Left lobe of liver (tissue), 2 donors: Measurements from ENCODE around the gene OR51A7. TPM values are rescaled to one million over a fixed set of nuclear protein-coding genes. Genes with fewer than 3 reads are reported as not detected.
"Not testable (repeated sequence)": the region's sequence is repeated elsewhere in the genome, so short reads cannot be mapped to it uniquely, and the experiment has no call there.

ENCODE experiments used
- ATAC-seq: fragments of 200-7000 bp; cut with Tn5 transposase; one replicate; pipeline ENCODE4 v1.9.1; 2020; ENCODE audit warnings: mild to moderate bottlenecking, moderate library complexity
- DNase-seq: peaks from one replicate; pipeline ENCODE4 v3.0.0-alpha.2; 2020; ENCODE audit warnings: low spot score
- total RNA-seq: library from RNA; stranded (reverse); gene quantifications from one replicate; pipeline ENCODE4 v1.2.1, GENCODE V29; 2021
- donor health status: DM: no; HTN: no; CAD: no; lungs with moderate emphysema.
- donor health status: DM: no; HTN: yes; CAD: no.

The OR51A7 gene, protein sequence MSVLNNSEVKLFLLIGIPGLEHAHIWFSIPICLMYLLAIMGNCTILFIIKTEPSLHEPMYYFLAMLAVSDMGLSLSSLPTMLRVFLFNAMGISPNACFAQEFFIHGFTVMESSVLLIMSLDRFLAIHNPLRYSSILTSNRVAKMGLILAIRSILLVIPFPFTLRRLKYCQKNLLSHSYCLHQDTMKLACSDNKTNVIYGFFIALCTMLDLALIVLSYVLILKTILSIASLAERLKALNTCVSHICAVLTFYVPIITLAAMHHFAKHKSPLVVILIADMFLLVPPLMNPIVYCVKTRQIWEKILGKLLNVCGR
- not detected for total RNA-seq

DNA sequence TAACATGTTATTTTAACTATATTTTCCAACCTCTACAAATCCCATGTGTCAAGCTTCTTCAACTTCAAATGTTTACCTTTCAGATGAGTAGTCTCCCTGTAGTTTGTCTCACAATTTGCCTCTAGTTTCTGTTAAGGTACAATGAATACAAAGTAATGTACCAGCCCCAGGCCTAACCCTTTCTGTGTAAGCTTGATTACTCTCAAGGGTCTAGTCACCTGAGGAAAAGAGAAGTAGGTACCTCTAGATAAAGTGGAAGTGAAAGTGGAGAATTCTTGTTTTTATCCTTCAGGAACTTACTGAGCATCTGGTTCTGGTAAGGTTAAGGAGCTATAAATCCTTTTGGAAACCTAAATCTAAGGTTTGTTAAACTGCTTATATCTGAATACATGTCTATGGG lies at the start of gene OR51A7:
TSS of gene OR51A7 (plus strand) at position 300 of the 400 bp plus-strand sequence. CDS start 3,587 bp downstream, outside the sequence.
- no peak for DNase-seq
- ATAC-seq: no peak

DNA sequence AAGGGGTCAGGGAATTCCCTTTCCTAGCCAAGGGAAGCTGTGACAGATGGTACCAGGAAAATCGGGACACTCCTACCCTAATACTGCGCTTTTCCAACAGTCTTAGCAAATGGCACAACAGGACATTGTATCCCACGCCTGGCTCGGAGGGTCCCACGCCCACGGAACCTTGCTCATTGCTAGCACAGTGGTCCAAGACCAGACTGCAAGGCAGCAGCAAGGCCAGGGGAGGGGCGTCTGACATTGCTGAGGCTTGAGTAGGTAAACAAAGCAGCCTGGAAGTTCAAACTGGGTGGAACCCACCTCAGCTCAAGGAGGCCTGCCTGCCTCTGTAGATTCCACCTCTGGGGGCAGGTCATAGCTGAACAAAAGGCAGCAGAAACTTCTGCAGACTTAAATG lies 49.3 kb upstream of the OR51A7 start:
- not testable (repeated sequence) for DNase-seq, ATAC-seq

DNA sequence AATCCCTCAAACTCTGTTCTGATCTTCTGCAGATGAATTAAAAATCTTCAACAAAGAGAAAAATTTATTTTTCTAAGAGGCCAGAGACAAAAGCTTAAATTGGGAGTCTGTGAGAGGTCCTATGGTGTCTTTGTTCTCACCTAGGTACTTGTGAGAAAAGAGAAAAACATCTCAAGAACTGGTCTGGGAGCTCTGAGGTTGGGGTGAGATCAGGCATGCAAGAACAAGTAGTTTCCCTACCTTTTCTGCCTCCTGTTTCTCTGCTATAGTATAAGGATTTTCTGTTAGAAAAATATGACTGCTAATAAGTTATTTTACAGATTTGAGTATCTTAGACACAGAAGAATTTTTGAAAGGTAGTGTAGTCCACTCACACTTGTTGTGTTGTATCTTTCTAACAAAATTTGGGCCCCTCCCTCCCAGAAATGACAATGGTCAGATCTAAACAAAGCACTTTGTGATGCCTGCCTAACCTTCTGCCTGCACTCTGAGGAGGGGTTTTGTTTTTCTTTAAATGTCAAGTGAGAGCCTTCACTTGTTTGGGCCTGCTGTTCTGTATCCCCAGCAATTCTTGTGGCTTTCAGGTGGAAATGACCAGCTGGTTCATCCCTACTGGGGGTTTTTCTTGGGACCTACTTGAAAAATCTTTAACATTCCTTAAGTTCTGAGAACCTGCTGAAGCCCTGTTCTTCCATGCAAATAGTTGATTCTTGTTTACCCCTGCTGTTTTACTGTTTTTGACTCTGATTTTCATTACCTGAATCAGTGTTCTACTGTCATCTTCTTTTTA lies 40.9 kb upstream of the OR51A7 start:
- no peak for DNase-seq
- ATAC-seq: no peak

DNA sequence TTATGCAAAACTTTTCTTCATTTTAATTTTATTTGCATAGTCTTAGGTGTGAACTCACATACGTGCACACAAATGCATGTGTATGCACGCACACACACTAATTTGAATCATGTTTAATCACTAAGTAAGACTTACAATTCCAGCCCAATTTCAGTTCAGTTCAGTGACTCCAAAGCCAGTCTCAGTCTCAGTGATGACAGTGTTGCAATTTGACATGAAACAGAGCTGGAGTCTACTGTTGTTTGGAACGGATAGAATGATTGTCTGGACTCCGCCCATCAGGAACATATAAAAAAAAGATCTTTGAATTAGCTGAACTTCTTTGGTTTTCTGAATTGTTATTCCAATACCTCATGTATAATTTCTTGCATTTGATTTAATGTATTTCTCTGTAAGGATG lies 39.7 kb upstream of the OR51A7 start:
- ATAC-seq: no peak
- DNase-seq: no peak

DNA sequence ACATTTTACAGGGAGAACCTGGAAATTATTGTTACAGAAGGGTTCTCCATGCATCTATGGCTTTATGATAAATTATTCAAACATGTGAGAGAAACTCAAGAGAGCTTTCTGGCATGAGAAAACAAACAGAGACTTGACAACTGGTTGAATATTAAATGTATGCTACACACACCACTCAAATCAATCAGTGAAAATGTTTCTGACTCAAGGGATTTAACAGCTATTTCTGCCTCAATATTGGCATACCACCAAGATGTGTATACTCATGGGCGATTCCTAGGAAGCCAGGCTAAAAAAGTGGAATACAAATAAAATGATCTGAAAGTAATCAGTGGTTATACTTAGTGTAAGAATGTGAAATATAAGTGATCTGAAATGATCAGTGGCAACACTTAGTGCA lies 37.7 kb upstream of the OR51A7 start:
- DNase-seq: no peak
- no peak for ATAC-seq

DNA sequence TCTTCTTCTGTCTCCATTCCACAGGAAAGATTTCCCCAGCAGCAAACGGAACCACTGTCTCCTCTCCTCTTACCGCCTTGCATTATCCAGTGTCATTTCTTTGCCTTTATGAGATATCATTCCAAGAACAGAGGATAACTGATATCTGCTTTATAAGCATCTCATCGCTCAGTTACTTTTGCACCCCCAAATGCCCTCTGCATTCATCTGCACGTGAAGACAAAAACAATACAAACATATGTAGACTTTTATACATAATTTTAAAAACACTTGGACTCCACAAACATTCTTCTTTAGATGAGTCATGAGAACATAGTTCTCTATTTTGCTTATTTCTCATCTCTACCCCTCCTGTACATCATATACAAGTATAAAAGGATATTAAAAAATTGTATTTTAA lies 22.4 kb upstream of the OR51A7 start:
- DNase-seq (no peak), ATAC-seq (no peak)

DNA sequence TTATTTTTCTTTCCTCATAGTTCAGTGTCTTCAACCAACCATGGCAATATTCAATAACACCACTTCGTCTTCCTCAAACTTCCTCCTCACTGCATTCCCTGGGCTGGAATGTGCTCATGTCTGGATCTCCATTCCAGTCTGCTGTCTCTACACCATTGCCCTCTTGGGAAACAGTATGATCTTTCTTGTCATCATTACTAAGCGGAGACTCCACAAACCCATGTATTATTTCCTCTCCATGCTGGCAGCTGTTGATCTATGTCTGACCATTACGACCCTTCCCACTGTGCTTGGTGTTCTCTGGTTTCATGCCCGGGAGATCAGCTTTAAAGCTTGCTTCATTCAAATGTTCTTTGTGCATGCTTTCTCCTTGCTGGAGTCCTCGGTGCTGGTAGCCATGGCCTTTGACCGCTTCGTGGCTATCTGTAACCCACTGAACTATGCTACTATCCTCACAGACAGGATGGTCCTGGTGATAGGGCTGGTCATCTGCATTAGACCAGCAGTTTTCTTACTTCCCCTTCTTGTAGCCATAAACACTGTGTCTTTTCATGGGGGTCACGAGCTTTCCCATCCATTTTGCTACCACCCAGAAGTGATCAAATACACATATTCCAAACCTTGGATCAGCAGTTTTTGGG lies 21.6 kb upstream of the OR51A7 start, which contains the start of gene OR51T1:
TSS of gene OR51T1 (plus strand) at position 41 of the 641 bp plus-strand sequence. CDS start at position 41, 0 bp downstream.
- no peak for DNase-seq
- ATAC-seq: no peak

DNA sequence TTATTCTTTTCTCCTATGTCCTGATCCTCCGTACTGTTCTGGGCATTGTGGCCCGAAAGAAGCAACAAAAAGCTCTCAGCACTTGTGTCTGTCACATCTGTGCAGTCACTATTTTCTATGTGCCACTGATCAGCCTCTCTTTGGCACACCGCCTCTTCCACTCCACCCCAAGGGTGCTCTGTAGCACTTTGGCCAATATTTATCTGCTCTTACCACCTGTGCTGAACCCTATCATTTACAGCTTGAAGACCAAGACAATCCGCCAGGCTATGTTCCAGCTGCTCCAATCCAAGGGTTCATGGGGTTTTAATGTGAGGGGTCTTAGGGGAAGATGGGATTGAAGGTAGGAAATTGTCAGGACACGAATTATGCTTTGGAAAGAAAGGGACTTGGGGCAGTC lies 21.0 kb upstream of the OR51A7 start:
- DNase-seq (no peak), ATAC-seq (no peak)

DNA sequence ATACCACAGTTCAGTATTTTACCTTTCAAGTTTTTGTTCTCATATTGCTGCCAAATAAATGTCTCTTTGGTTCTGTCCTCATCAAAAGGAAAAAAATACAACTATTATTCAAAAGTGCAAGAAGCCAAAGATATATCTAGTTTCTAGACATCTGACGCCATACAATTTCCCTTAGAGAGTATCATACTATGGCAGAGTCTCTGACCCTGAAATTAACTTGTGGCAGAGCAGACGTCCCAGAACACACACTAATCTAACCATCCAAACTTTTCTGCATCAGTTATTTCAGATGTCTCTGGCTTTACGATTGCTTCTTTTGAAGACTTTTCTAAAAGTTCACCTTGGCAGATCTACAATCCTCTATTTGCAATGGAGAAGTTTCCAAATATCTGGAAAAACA lies 19.2 kb upstream of the OR51A7 start:
- no peak for ATAC-seq
- no peak for DNase-seq

DNA sequence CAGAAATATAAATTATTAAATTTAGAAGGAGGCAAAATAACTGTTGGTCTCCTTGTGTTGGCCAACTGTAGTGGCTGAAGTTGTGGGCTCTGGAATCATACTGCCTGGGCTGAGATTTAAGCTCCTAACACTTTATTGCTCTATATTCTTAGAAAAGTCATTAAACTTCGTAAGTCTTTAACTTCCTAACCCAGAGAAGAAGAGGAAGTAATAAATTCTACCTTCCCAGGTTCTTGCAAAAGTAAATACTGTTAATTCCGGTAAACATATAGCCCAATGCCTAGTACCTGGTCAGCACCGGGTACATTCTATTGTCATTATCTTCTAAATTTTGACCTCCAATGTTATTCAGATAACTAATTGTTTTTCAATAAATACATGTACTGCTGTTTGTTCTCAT lies 17.4 kb upstream of the OR51A7 start:
- ATAC-seq: no peak

DNA sequence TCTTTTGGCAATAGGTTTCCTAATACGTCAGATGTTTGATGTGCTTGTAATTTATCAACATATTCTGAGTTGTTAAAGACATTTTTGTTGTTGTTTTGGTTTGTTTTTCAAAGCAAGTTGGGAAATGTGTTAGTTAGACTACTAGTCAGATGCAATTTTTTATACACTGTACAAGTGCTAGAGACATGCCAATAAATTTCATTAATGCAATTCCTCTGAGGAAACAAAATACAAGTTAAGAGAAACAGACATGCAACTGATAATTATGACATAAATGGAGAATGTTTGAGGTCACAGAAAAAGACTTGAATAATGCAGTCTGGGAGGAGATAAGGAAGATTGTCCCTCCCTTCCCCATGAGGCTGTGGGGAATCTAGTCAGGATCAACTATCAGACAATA lies 16.0 kb upstream of the OR51A7 start:
- ATAC-seq (no peak), DNase-seq (no peak)

More for the DNA sequence above, 17.4 kb upstream of the OR51A7 start:
- no peak for DNase-seq

DNA sequence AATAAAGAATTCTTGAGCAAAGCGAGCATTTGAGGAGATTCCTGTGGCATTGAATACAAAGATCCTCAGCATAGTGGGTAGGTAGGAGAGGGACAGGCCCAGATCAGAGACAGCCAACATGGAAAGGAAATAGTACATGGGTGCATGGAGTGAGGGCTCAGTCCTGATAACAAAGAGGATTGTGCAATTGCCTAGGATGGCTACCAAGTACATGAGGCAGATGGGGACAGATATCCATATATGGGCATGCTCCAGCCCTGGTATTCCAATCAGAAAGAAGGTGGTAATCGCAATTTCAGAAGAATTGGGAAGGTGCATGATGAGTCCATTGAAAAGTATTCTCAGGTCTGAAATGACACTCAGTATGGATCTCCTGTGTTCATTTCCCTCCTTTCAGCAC lies 13.3 kb upstream of the OR51A7 start:
- no peak for ATAC-seq

DNA sequence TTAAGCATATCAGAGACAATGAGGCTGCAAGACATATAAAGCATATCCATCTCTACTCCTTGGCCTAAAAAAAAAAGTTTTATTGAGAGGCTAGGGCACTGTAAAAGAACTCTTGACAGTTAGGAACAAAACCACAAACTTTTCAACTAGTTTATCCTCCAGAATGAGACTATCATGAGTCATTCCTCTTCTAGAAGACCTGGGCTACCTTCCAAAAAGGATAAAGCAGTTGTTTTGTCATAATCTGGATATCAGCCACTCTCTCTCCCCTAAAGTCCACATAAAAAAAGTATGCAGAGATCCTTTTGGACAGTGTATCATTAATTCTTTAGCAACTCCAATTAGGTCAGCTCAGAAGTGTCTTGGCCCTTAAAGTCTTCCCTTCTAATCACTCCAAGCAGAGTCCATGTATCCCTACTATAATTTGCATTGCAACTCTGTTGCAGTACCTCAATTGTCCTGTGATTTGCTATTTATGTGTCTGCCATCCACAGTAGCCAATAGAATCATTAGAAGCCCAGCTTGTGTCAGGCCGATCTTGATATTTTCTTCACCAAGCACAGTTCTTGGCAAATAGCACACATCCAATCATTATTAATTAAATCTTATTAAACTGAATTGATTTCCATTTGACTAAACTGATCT lies 11.5 kb upstream of the OR51A7 start:
- DNase-seq: no peak
- ATAC-seq: no peak

More for the DNA sequence above, 13.3 kb upstream of the OR51A7 start:
- DNase-seq: no peak

DNA sequence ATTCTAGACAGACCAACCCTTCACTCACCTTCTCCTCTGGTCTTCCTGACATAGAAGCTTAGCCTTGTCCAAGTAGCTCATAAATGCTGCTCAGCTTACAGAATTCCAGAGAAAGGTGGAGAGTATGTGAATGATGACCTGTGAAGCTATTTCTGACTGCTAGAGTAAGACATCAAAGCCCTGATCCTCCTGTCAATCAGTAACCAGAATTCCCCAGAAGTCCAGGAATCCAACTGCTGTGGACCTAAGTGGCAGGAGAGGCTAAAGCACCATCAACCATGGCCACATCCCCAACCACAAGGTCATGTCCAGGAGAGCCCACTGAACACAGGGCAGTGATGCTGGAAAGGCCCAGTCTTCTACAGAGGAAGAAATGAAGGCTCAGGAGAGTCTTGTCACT lies 13.0 kb downstream of the OR51A7 start:
- ATAC-seq (no peak), DNase-seq (no peak)

DNA sequence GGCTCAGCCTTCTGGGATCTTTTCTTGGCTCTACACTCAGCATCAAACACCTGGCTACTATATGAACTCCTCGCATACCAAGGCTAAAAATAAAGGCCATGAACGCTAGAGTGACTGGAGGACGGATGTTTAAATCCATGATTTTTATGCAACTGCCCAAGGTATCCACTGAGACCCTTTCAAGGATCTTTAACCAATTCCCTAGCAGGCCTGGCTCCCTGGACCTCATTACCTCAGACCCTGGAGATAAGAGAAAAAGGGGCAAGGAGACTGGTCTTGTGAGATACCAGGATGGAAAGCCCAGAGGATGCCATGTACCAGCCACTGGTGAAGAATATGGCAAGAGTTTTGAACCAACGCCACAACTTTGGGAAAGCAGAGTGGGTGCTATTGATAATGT lies 15.7 kb downstream of the OR51A7 start, which contains the start of gene OR51G2:
TSS of gene OR51G2 (minus strand) at position 101 of the 400 bp plus-strand sequence. CDS start 3,687 bp downstream, outside the sequence.
- ATAC-seq (no peak), DNase-seq (no peak)

DNA sequence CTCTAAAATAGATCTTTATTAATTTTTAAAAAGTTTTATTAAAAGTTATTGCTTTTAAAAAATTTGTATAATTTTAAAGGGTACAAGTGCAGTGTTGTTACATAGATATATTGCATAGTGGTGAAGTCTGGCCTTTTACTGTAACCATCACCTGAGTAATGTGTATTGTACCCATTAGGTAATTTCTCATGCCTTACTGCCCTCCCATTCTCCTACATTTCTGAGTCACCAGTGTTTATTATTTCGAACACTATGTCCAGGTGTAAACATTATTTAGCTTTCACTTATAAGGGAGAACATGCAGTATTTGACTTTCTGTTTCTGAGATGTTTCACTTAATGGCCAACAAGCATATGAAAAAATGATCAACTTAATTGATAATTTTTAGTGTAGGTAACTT lies 18.2 kb downstream of the OR51A7 start:
- ATAC-seq: no peak

DNA sequence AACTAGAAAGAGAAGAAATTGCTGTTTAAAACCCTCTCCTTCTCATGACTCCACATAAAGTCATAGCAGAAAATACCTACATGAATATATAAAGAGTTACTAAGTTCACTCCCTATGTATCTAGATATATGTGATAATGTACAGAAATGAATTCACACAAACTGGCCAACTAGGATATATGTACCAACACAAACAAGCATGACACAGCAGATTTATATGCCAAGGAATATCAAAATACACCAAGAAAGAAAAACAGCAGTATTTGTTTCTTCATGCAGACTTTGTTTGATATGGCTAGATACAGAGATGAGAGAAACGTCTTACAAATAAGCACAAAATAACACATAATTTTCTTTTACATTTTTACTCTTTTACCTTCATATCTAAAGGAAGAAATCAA lies 18.7 kb downstream of the OR51A7 start:
- DNase-seq: no peak
- no peak for ATAC-seq

More for the DNA sequence above, 18.2 kb downstream of the OR51A7 start:
- DNase-seq: no peak

DNA sequence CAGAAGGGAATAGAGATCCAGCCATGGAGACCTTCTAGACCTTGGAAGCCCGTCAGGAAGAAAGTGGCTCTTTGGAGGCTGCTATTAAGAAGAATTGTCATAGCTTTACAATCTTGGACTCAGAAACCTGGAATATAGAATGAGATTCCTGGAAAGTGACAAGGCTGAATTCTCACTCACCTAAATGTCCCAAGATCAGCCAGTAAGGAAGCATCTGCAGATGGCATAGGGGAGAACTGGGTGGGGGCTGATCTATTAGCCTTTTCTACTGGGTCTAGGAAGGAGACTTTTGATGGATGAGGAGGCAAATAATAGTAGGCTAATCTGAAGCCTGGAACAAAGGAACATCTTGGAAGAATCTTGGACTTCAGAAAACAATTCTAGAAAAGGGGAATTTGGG lies 20.7 kb downstream of the OR51A7 start, which contains the start of gene OR51G1:
TSS of gene OR51G1 (minus strand) at position 101 of the 400 bp plus-strand sequence. CDS start at position 101, 0 bp downstream.
- no peak for DNase-seq

DNA sequence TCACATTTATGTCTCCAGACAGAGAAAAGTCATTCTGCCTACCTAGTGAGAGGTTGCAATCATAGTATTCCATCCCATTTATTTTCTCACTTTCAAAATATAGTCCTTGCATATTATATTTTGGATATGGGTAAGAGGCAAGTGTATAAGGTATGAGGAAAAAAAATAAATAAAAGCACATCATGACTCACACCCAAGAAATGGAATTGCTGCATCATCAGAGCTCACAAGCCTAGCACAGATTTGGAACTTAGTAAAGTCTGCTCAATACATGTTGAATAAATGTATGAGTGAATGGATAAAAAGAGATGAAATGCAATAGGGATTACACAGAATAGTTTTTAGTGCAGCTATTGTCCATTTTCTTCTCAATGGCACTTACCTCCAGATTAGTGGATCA lies 23.0 kb downstream of the OR51A7 start:
- DNase-seq (no peak), ATAC-seq (no peak)

More for the DNA sequence above, 20.7 kb downstream of the OR51A7 start, which contains the start of gene OR51G1:
- ATAC-seq: no peak

DNA sequence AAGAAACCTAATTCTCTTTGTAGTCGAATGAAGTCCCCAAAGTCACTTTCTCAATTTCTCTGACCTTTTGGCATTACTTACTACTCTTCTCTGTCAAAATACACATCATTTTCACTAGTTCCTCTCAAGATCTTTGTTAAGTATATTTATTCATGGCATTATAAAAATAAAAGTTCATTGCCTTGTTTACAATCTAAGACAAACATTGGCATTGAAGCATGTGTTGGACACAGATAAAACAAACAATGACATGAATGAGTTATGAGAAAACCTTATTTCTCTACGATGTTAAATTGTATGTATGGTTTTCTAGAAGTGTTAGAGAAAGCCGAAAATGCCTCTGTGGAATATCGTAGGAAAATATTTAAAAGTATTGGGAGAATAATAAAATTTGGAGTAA lies 29.2 kb downstream of the OR51A7 start:
- ATAC-seq (no peak), DNase-seq (no peak)

DNA sequence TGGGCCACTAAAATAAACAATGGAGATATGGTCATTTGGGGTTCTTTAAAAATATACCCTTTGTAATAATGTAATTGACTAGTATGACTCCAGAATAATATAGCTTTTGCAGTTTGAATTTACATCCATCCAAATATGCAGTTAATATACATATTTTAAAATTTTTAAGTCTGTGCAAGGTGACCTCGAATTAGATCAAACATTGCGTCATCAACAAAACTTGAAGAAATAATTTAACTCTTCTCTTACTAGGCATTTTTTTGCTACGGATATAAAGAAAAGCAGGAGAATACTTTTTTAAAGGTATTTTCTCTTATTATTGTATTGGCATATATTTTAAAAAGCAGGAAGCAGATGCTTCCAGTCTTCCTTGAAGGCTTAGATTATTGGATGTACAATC lies 33.2 kb downstream of the OR51A7 start:
- no peak for DNase-seq
- no peak for ATAC-seq
